Gastroesophageal sphincter (tissue), 3 donors: ENCODE data around the gene POU2AF1.

Experiments used
- POLR2AphosphoS5 ChIP-seq: sonication (generic); formaldehyde crosslinking; IDR thresholded peaks from one replicate; pipeline ENCODE4 v1.6.1; 2017; ENCODE audit warnings: antibody characterized with exemption
- TF ChIP-seq, protein P1 (sequence below), 4 experiments: fragments of 200-600 bp in 2 of 4; fragments of 450-650 bp in 2 of 4; sonication (generic) in 1 of 4; IDR thresholded peaks; one replicate each; pipeline ENCODE4 v1.5.1; 2017 to 2019; ENCODE audit warnings: antibody characterized with exemption in 4 of 4, mild to moderate bottlenecking in 2 of 4, moderate library complexity in 2 of 4

DNA sequence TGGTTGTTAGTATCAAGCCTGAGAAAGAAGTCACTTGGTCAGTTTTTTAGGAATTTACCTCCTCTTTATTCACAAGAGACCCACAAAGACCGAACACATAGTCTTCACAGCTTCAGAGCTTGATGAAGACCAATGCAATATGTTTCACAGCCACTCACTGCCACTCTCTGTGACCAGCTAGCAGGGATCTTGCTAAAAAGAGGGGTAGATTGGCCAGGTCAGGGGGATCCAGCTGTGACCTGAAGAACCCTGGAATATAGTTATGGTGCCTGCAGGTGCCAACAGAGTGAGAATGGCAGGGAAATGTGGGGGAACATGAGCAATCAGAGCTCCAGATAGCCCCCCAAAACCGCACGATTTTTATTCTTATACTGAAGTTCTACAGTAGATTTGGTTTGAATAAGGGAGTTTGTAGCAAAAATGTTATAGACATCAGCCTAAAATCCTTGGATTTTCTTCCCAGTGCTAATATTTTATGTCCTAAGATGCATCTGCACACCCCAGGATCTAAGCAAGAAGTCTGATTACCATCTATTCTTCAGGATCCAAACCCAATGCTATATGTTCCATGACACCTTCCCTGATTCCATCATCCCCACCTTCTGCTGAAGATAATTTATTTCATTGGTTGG lies 8.7 kb downstream of the POU2AF1 start:
- TF ChIP-seq, protein P1, sequence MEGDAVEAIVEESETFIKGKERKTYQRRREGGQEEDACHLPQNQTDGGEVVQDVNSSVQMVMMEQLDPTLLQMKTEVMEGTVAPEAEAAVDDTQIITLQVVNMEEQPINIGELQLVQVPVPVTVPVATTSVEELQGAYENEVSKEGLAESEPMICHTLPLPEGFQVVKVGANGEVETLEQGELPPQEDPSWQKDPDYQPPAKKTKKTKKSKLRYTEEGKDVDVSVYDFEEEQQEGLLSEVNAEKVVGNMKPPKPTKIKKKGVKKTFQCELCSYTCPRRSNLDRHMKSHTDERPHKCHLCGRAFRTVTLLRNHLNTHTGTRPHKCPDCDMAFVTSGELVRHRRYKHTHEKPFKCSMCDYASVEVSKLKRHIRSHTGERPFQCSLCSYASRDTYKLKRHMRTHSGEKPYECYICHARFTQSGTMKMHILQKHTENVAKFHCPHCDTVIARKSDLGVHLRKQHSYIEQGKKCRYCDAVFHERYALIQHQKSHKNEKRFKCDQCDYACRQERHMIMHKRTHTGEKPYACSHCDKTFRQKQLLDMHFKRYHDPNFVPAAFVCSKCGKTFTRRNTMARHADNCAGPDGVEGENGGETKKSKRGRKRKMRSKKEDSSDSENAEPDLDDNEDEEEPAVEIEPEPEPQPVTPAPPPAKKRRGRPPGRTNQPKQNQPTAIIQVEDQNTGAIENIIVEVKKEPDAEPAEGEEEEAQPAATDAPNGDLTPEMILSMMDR (IDR thresholded peaks at IDR 0.05) = no peak
- TF ChIP-seq POLR2AphosphoS5 = no peak
